HCT116 (cell line): ENCODE data around the gene ZMYND10.

Experiments
- CTCF ChIP-seq, 3 experiments: fragments of 200-600 bp in 1 of 3; sonication (generic) in 1 of 3; IDR thresholded peaks in 2 of 3; conservative IDR thresholded peaks in 1 of 3; 2 replicates each; pipeline ENCODE4 v1.5.1; 2012 to 2017; ENCODE audit warnings: low read depth in 2 of 3, low read length in 2 of 3, antibody characterized with exemption in 1 of 3, borderline replicate concordance in 1 of 3, control low read depth in 1 of 3, mild to moderate bottlenecking in 1 of 3, mixed read lengths in 1 of 3, mixed run types in 1 of 3, moderate library complexity in 1 of 3; ENCODE audit not compliant: insufficient read depth in 1 of 3
- EGR1 ChIP-seq: IDR thresholded peaks from 2 replicates; pipeline ENCODE4 v1.6.1; 2012; ENCODE audit warnings: low read depth
- EZH2 ChIP-seq: fragments of 200-600 bp; sonication (generic); IDR thresholded peaks from 2 replicates; pipeline ENCODE4 v1.6.1; 2017; ENCODE audit warnings: antibody characterized with exemption, mixed run types
- POLR2A ChIP-seq: IDR thresholded peaks from 2 replicates; pipeline ENCODE4 v1.7.0; 2011; ENCODE audit warnings: borderline replicate concordance; ENCODE audit not compliant: insufficient read depth, insufficient read length; ENCODE audit errors: extremely low read depth
- POLR2AphosphoS5 ChIP-seq: IDR thresholded peaks from 2 replicates; pipeline ENCODE4 v1.6.1; 2011; ENCODE audit warnings: mild to moderate bottlenecking, low read depth, low read length, moderate library complexity
- SIN3A ChIP-seq: IDR thresholded peaks from 2 replicates; pipeline ENCODE4 v1.6.1; 2012; ENCODE audit warnings: low read depth
- SRF ChIP-seq: IDR thresholded peaks from 2 replicates; pipeline ENCODE4 v1.6.1; 2012; ENCODE audit warnings: low read depth

GRCh38 chr3:50355829-50356552 lies 10.5 kb upstream of the ZMYND10 start:
- TF ChIP-seq CTCF (IDR thresholded peaks at IDR 0.05 in 2 of 3, conservative IDR thresholded peaks at IDR 0.05 in 1 of 3; ENCODE audit: borderline replicate concordance in 1 of 3, insufficient read depth in 1 of 3, low read depth in 2 of 3, low read length in 2 of 3), result no peak
- no peak for TF ChIP-seq SIN3A
- no peak for TF ChIP-seq SRF
- no peak for TF ChIP-seq EGR1
- no peak for TF ChIP-seq POLR2A
- no peak for TF ChIP-seq POLR2AphosphoS5
- no peak for TF ChIP-seq EZH2
